Astrocyte of the cerebellum (primary cell): ENCODE data around the gene MICA.
"Not testable (repeated sequence)": the region's sequence is repeated elsewhere in the genome, so short reads cannot be mapped to it uniquely, and the experiment has no call there.

Experiments used
- DNase-seq: peaks from one replicate; pipeline ENCODE4 v3.0.0-alpha.2; 2011; ENCODE audit warnings: low read depth
- H3K4me3 ChIP-seq: 2 replicates; pipeline ENCODE4 v1.5.1; 2011; ENCODE audit warnings: mild to moderate bottlenecking, low read depth, low read length, moderate library complexity
- CTCF ChIP-seq: IDR thresholded peaks from 2 replicates; pipeline ENCODE4 v1.5.1; 2012; ENCODE audit warnings: low read length, low read depth, moderate library complexity, mild to moderate bottlenecking; ENCODE audit errors: missing control alignments
- in situ Hi-C: cut with HindIII; loops from 2 replicates; pipeline ENCODE4 v1.10.0; 2017; ENCODE audit warnings: low sequenced_read_pairs

Gene MICA

DNA sequence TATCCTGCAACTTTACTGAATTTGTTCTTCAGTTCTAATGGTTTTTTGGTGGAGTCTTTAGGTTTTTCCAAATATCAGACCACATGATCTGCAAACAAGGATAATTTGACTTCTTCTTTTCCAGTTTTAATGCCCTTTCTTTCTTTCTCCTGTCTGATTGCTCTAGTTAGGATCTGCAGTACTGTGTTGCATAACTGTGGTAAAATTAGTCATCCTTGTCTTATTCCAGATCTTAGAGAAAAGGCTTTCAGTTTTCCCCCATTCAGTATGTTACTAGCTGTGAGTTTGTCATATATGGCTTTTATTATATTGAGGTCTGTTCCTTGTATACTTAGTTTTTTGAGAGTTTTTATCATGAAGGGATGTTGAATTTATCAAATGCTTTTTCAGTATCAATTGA is 4.3 kb downstream of the MICA start:
- TF ChIP-seq CTCF, result no peak
- H3K4me3 ChIP-seq, result no peak overlapping the region
- DNase-seq, result peak; percentile 33
- in situ Hi-C loops, result no loop called here

GRCh38 chr6:31412506-31412905 is 9.1 kb downstream of the MICA start:
- no peak overlapping the region for H3K4me3 ChIP-seq
- no peak for DNase-seq
- in situ Hi-C loops, result no loop called here
- TF ChIP-seq CTCF, result no peak

DNA sequence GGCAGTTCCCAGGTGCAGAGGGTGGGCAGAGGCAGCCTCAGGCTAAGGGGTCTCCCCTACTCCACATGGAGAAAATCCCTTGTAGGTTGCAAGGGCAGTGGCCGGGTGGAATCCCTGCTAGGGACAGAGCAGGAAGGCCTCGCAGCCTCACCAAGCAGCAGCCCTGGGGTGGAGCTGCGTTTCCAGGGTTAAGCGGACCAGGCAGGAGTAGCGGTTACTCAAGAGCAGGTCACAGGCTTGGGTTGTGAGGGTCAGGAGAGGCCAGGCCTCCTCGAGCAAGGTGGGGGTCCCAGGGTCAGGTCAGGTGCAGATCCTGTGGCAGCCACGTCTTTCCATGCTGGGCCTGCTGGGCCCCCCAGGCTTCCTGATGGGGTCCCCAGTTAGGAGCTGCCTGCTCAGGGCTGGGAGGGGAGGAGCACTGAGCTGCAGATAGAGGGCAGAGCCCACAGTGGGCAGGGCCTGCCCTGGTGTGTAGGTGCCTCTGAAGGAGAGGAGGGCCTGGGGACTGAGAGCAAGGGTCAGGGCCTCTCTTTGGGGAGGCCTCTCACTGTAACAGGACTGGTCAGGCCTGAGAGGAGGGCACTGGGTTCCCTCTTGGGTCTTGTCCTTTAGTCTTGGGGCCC is 10.9 kb downstream of the MICA start:
- in situ Hi-C loops, DNase-seq, H3K4me3 ChIP-seq: not testable (repeated sequence)

DNA sequence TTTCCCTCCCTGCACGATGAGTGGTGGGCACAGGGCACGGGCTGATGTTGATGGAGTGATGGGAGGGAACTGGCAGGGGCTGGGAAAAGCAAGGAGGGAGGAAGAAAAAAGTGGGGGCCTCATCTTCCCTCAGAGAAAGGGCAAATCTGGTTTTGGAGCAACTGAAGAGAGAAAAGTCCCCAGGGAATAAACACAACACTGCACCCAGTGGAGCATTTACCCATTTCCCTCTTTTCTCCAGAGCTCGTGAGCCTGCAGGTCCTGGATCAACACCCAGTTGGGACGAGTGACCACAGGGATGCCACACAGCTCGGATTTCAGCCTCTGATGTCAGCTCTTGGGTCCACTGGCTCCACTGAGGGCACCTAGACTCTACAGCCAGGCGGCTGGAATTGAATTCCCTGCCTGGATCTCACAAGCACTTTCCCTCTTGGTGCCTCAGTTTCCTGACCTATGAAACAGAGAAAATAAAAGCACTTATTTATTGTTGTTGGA is 11.4 kb downstream of the MICA start:
- DNase-seq, result no peak
- H3K4me3 ChIP-seq, result no peak overlapping the region
- in situ Hi-C loops, result no loop called here
- no peak for TF ChIP-seq CTCF

GRCh38 chr6:31416394-31417014 is 13.1 kb downstream of the MICA start:
- DNase-seq, result no peak
- no peak for TF ChIP-seq CTCF
- no peak overlapping the region for H3K4me3 ChIP-seq
- in situ Hi-C loops, result no loop called here

- no peak for TF ChIP-seq CTCF
- no peak overlapping the region for H3K4me3 ChIP-seq
- in situ Hi-C loops, result no loop called here
- no peak for DNase-seq
Measured at GRCh38 chr6:31418251-31418650, 14.9 kb downstream of the MICA start.

GRCh38 chr6:31419842-31420241 is 16.4 kb downstream of the MICA start:
- H3K4me3 ChIP-seq, result no peak overlapping the region
- in situ Hi-C loops, result no loop called here
- DNase-seq, result no peak
- no peak for TF ChIP-seq CTCF
